ENCODE measurements around the gene STIMATE. TPM values are rescaled to one million over a fixed set of nuclear protein-coding genes. Genes with fewer than 3 reads are reported as not detected.
A peak's percentile ranks its signal among the peaks of the same experiment; 100 is the strongest.

Gene STIMATE
- total and polyA plus RNA-seq, 4 donors, result 17.7 to 38.6 (median 31.6) TPM

GRCh38 chr3:52854013-52854412, 43.3 kb downstream of the STIMATE start:
- Histone ChIP-seq H3K4me3 (ENCODE audit: low read length in 2 of 2) (no peak overlapping the region), H3K27ac (ENCODE audit: low read depth in 1 of 2, low read length in 2 of 2) (no peak overlapping the region), H3K4me1 (ENCODE audit: control insufficient read depth in 1 of 2, insufficient read depth in 2 of 2, low read length in 2 of 2) (no peaks in the 10 kb centered on the region), H3K9me3 (ENCODE audit: control insufficient read depth, low read length) (no peaks in the 10 kb centered on the region), H3K36me3 (ENCODE audit: control insufficient read depth in 1 of 2, insufficient read depth in 2 of 2, low read length in 1 of 2) (peaks cover 0 to 3% of the 10 kb centered on the region in 2 donors), H3K27me3 (ENCODE audit: control insufficient read depth in 1 of 2, insufficient read depth in 2 of 2, low read length in 1 of 2) (no peaks in the 10 kb centered on the region)
- intact Hi-C loops (cut with DNase I), result loop anchor here (5.0 to 10.0 kb wide), 3 partner anchors 81 to 218 kb away; no protein-coding TSS in a partner anchor
- DNase-seq (no peak), ATAC-seq (ENCODE audit: low FRiP score) (no peak)
- WGBS, 2 donors, result 84 to 87% methylated on average over 2 of the region's 2 CpGs

- Histone ChIP-seq H3K4me3 (ENCODE audit: low read length in 2 of 2) (no peak overlapping the region), H3K36me3 (ENCODE audit: control insufficient read depth in 1 of 2, insufficient read depth in 2 of 2, low read length in 1 of 2) (peaks cover 0 to 3% of the 10 kb centered on the region in 2 donors), H3K4me1 (ENCODE audit: control insufficient read depth in 1 of 2, insufficient read depth in 2 of 2, low read length in 2 of 2) (no peaks in the 10 kb centered on the region), H3K27me3 (ENCODE audit: control insufficient read depth in 1 of 2, insufficient read depth in 2 of 2, low read length in 1 of 2) (no peaks in the 10 kb centered on the region), H3K9me3 (ENCODE audit: control insufficient read depth, low read length) (no peaks in the 10 kb centered on the region), H3K27ac (ENCODE audit: low read depth in 1 of 2, low read length in 2 of 2) (no peak overlapping the region)
- whole genome bisulfite sequencing, 2 donors, result 83% methylated on average over 2 of the region's 2 CpGs
- intact Hi-C loops (cut with DNase I), result loop anchor here (5.0 to 10.0 kb wide), 3 partner anchors 82 to 220 kb away; no protein-coding TSS in a partner anchor
- ATAC-seq (ENCODE audit: low FRiP score), result no peak
- no peak for DNase-seq
Measured at GRCh38 chr3:52852419-52852818, 44.9 kb downstream of the STIMATE start.

DNA sequence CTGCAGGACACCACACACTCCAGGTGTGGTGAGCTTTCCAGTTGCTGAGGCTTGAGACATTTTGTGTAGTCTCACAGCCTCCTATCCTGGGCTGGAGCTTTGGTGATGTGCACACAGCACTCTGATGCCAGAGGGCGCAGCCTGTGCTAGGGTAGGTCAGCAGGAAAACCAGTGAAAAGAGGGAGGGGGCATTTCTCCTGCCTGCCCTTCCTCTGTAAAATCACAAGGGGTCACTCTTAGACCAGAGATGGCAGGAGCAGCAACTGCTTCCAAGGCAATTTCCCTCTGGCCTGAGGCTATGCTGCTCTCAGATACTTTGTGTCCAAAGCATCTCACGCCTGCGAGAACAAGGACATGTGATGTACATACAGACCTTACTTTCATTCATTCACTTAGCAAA, 46.0 kb downstream of the STIMATE start:
- Histone ChIP-seq H3K9me3 (ENCODE audit: control insufficient read depth, low read length) (no peaks in the 10 kb centered on the region), H3K27me3 (ENCODE audit: control insufficient read depth in 1 of 2, insufficient read depth in 2 of 2, low read length in 1 of 2) (no peaks in the 10 kb centered on the region), H3K27ac (ENCODE audit: low read depth in 1 of 2, low read length in 2 of 2) (no peak overlapping the region), H3K4me3 (ENCODE audit: low read length in 2 of 2) (no peak overlapping the region), H3K36me3 (ENCODE audit: control insufficient read depth in 1 of 2, insufficient read depth in 2 of 2, low read length in 1 of 2) (peaks cover 0 to 3% of the 10 kb centered on the region in 2 donors), H3K4me1 (ENCODE audit: control insufficient read depth in 1 of 2, insufficient read depth in 2 of 2, low read length in 2 of 2) (no peaks in the 10 kb centered on the region)
- no peak for DNase-seq
- 35 to 44% methylated on average over 3 of the region's 3 CpGs for WGBS, 2 donors
- ATAC-seq (ENCODE audit: low FRiP score), result no peak
- intact Hi-C loops (cut with DNase I), result loop anchor here (2.0 to 10.0 kb wide), 4 partner anchors 83 to 221 kb away; no protein-coding TSS in a partner anchor

DNA sequence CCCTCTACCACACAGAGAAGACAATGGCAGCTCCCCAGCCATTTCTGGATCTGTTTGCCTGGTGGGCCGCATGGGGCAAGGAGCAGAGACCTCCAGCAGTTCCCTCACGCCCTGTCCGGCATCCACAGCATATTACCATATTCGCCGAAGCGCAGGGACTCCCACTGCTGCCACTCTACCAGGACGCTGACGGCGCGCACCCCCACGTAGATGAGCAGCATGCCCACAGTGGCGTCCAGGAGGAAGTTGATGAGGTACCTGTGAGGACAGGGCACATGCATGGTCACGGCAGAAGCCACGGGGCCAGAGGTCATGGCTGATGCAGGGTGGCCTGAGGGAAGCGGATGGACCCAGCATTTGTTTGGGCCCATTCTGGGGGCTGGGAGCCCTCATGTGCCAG, 47.7 kb downstream of the STIMATE start:
- Histone ChIP-seq H3K4me3 (ENCODE audit: low read length in 2 of 2) (no peak overlapping the region), H3K36me3 (ENCODE audit: control insufficient read depth in 1 of 2, insufficient read depth in 2 of 2, low read length in 1 of 2) (peaks cover 0 to 3% of the 10 kb centered on the region in 2 donors), H3K27me3 (ENCODE audit: control insufficient read depth in 1 of 2, insufficient read depth in 2 of 2, low read length in 1 of 2) (no peaks in the 10 kb centered on the region), H3K4me1 (ENCODE audit: control insufficient read depth in 1 of 2, insufficient read depth in 2 of 2, low read length in 2 of 2) (no peaks in the 10 kb centered on the region), H3K27ac (ENCODE audit: low read depth in 1 of 2, low read length in 2 of 2) (no peak overlapping the region), H3K9me3 (ENCODE audit: control insufficient read depth, low read length) (no peaks in the 10 kb centered on the region)
- intact Hi-C loops (cut with DNase I), result loop anchor here (2.0 to 10.0 kb wide), 4 partner anchors 85 to 223 kb away; no protein-coding TSS in a partner anchor
- DNase-seq (no peak), ATAC-seq (ENCODE audit: low FRiP score) (no peak)
- 93 to 95% methylated on average over 15 of the region's 15 CpGs for WGBS, 2 donors

GRCh38 chr3:52848617-52849016, 48.7 kb downstream of the STIMATE start:
- no peaks in the 10 kb centered on the region for H3K27me3 ChIP-seq (ENCODE audit: control insufficient read depth in 1 of 2, insufficient read depth in 2 of 2, low read length in 1 of 2)
- intact Hi-C loops (cut with DNase I), result no loop called here
- no peak overlapping the region for H3K4me3 ChIP-seq (ENCODE audit: low read length in 2 of 2)
- no peaks in the 10 kb centered on the region for H3K9me3 ChIP-seq (ENCODE audit: control insufficient read depth, low read length)
- no peak overlapping the region for H3K27ac ChIP-seq (ENCODE audit: low read depth in 1 of 2, low read length in 2 of 2)
- peaks cover 0 to 6% of the 10 kb centered on the region in 2 donors for H3K4me1 ChIP-seq (ENCODE audit: control insufficient read depth in 1 of 2, insufficient read depth in 2 of 2, low read length in 2 of 2)
- DNase-seq (no peak), ATAC-seq (ENCODE audit: low FRiP score) (peak; percentile 57)
- WGBS, 2 donors, result 51 to 53% methylated on average over 7 of the region's 7 CpGs
- peaks cover 0 to 3% of the 10 kb centered on the region in 2 donors for H3K36me3 ChIP-seq (ENCODE audit: control insufficient read depth in 1 of 2, insufficient read depth in 2 of 2, low read length in 1 of 2)

DNA sequence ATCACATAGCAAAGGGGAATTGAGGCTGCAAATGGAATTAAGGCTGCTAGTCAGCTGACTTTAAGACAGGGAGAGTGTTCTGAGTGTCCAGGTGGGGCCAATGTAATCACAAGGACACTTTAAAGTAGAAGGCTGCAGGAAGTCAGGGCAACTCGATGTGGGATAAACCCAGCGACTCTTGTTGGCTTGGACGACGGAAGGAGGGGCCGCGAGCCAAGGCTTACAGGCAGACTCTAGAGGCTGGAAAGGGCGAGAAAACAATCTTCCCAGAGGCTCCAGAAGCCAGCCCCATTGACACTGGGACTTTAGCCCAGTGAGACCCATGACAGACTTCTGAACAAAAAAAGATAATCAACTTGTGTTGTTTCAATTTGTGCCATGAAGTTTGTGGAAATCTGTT, 49.6 kb downstream of the STIMATE start:
- H3K27ac ChIP-seq (ENCODE audit: low read depth in 1 of 2, low read length in 2 of 2), result no peak overlapping the region
- peaks cover 0 to 3% of the 10 kb centered on the region in 2 donors for H3K36me3 ChIP-seq (ENCODE audit: control insufficient read depth in 1 of 2, insufficient read depth in 2 of 2, low read length in 1 of 2)
- DNase-seq (no peak), ATAC-seq (ENCODE audit: low FRiP score) (no peak)
- intact Hi-C loops (cut with DNase I), result no loop called here
- no peaks in the 10 kb centered on the region for H3K27me3 ChIP-seq (ENCODE audit: control insufficient read depth in 1 of 2, insufficient read depth in 2 of 2, low read length in 1 of 2)
- no peaks in the 10 kb centered on the region for H3K9me3 ChIP-seq (ENCODE audit: control insufficient read depth, low read length)
- 82 to 89% methylated on average over 7 of the region's 7 CpGs for WGBS, 2 donors
- peaks cover 0 to 6% of the 10 kb centered on the region in 2 donors for H3K4me1 ChIP-seq (ENCODE audit: control insufficient read depth in 1 of 2, insufficient read depth in 2 of 2, low read length in 2 of 2)
- H3K4me3 ChIP-seq (ENCODE audit: low read length in 2 of 2), result no peak overlapping the region

GRCh38 chr3:52847241-52847640, 50.1 kb downstream of the STIMATE start:
- DNase-seq (no peak), ATAC-seq (ENCODE audit: low FRiP score) (no peak)
- intact Hi-C loops (cut with DNase I), result no loop called here
- Histone ChIP-seq H3K27me3 (ENCODE audit: control insufficient read depth in 1 of 2, insufficient read depth in 2 of 2, low read length in 1 of 2) (no peaks in the 10 kb centered on the region), H3K9me3 (ENCODE audit: control insufficient read depth, low read length) (no peaks in the 10 kb centered on the region), H3K36me3 (ENCODE audit: control insufficient read depth in 1 of 2, insufficient read depth in 2 of 2, low read length in 1 of 2) (peaks cover 1 to 3% of the 10 kb centered on the region in 2 donors), H3K27ac (ENCODE audit: low read depth in 1 of 2, low read length in 2 of 2) (no peak overlapping the region), H3K4me1 (ENCODE audit: control insufficient read depth in 1 of 2, insufficient read depth in 2 of 2, low read length in 2 of 2) (peaks cover 0 to 6% of the 10 kb centered on the region in 2 donors), H3K4me3 (ENCODE audit: low read length in 2 of 2) (no peak overlapping the region)
- 94% methylated on average over 6 of the region's 6 CpGs for WGBS, 2 donors

- ATAC-seq (ENCODE audit: low FRiP score), result no peak
- no peak for DNase-seq
- intact Hi-C loops (cut with DNase I), result no loop called here
- H3K4me1 ChIP-seq (ENCODE audit: control insufficient read depth in 1 of 2, insufficient read depth in 2 of 2, low read length in 2 of 2), result peaks cover 0 to 6% of the 10 kb centered on the region in 2 donors
- H3K27me3 ChIP-seq (ENCODE audit: control insufficient read depth in 1 of 2, insufficient read depth in 2 of 2, low read length in 1 of 2), result no peaks in the 10 kb centered on the region
- peak overlapping the region; percentile 32 to 91 for H3K27ac ChIP-seq (ENCODE audit: low read depth in 1 of 2, low read length in 2 of 2)
- 48 to 59% methylated on average over 15 of the region's 15 CpGs for WGBS, 2 donors
- no peak overlapping the region for H3K4me3 ChIP-seq (ENCODE audit: low read length in 2 of 2)
- peaks cover 1 to 3% of the 10 kb centered on the region in 2 donors for H3K36me3 ChIP-seq (ENCODE audit: control insufficient read depth in 1 of 2, insufficient read depth in 2 of 2, low read length in 1 of 2)
- H3K9me3 ChIP-seq (ENCODE audit: control insufficient read depth, low read length), result no peaks in the 10 kb centered on the region
Measured at GRCh38 chr3:52846432-52846965, 50.8 kb downstream of the STIMATE start.

All from aorta (tissue), 5 donors.